Measurements from ENCODE around the gene PRR30. TPM values are rescaled to one million over a fixed set of nuclear protein-coding genes. Genes with fewer than 3 reads are reported as not detected.
"Not testable (repeated sequence)": the region's sequence is repeated elsewhere in the genome, so short reads cannot be mapped to it uniquely, and the experiment has no call there.

Gene PRR30
- total RNA-seq, 2 experiments from 2014 or later = not detected

- no peaks in the 10 kb centered on the region for H3K36me3 Mint-ChIP-seq (ENCODE audit: low read depth)
- DNase-seq = no peak
- H3K4me3 Mint-ChIP-seq = no peak overlapping the region
- no peak overlapping the region for H3K27ac Mint-ChIP-seq
- H3K4me1 Mint-ChIP-seq = peaks cover 14% of the 10 kb centered on the region
- peaks cover 53% of the 10 kb centered on the region for H3K27me3 Mint-ChIP-seq
- ChIA-PET CTCF (interaction anchor here (4.0 kb wide), 1 partner anchor 12 kb away, joined by 26 read pairs; the partner anchor contains the start of gene PREB), POLR2A (interaction anchor here (1.2 kb wide), 1 partner anchor 9 kb away, joined by 3 read pairs; no protein-coding TSS in a partner anchor)
- H3K9me3 Mint-ChIP-seq = no peaks in the 10 kb centered on the region
Observed at GRCh38 chr2:27121906-27122305, 17.3 kb downstream of the PRR30 start.

DNA sequence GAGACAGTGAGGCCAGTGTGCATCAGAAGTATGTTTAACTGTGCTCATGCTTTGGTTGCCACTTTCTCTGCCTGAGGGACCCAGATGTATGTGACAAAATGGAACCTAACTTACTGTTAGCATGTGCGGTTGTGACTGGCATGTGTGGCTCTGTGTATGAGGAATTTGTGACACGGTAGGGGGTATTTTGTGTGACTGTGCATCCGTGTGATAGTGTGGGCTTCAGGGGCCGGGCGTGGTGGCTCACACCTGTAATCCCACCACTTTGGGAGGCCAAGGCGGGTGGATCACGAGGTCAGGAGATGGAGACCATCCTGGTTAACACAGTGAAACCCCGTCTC is 19.9 kb downstream of the PRR30 start:
- DNase-seq; H3K36me3 Mint-ChIP-seq (ENCODE audit: low read depth); H3K9me3 Mint-ChIP-seq; CTCF ChIA-PET; H3K27ac Mint-ChIP-seq; POLR2A ChIA-PET: not testable (repeated sequence)
- Mint-ChIP-seq H3K27me3 (peaks cover 62% of the 10 kb centered on the region), H3K4me1 (peaks cover 14% of the 10 kb centered on the region), H3K4me3 (peak overlapping the region; percentile 59)

- CTCF ChIA-PET = no interaction called here
- no peak for DNase-seq
- Mint-ChIP-seq H3K27ac (no peak within 1 kb of the TSS), H3K9me3 (no peaks in the 10 kb centered on the region), H3K27me3 (peaks cover 59% of the 10 kb centered on the region), H3K4me1 (peaks cover 11% of the 10 kb centered on the region), H3K4me3 (peak within 1 kb of the TSS; percentile 59), H3K36me3 (ENCODE audit: low read depth) (no peaks in the 10 kb centered on the region)
- POLR2A ChIA-PET = no interaction called here
Observed at GRCh38 chr2:27118525-27119329, 20.5 kb downstream of the PRR30 start, which contains the start of gene CGREF1. TSS of gene CGREF1 (minus strand) at chr2:27119128. CDS start at chr2:27104366, 14,762 bp downstream.

GRCh38 chr2:27117995-27118524 is 21.1 kb downstream of the PRR30 start:
- DNase-seq = no peak
- H3K27ac Mint-ChIP-seq = no peak overlapping the region
- no peak overlapping the region for H3K4me3 Mint-ChIP-seq
- ChIA-PET CTCF (no interaction called here), POLR2A (no interaction called here)
- peaks cover 7% of the 10 kb centered on the region for H3K4me1 Mint-ChIP-seq
- H3K36me3 Mint-ChIP-seq (ENCODE audit: low read depth) = no peaks in the 10 kb centered on the region
- H3K27me3 Mint-ChIP-seq = peaks cover 57% of the 10 kb centered on the region
- no peaks in the 10 kb centered on the region for H3K9me3 Mint-ChIP-seq

DNA sequence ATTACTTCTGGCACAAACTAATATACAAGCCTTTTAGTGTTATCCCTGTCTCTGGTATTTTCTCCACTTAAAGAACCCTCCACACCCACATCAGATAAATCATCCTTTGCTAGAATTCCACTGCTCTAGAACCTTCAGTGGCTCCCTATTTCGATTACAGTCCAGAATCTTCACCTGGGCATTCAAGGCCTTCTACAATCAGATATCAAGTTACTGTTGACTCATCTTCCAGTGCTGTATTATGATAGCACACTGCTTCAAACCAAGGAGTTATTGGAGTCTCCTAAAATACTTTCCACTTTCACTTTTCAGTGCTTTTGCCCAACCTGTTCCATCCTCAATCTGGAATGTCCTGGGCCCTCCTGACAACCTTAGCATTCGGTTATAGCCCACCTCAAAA is 23.7 kb downstream of the PRR30 start:
- Mint-ChIP-seq H3K4me3 (no peak overlapping the region), H3K36me3 (ENCODE audit: low read depth) (no peaks in the 10 kb centered on the region), H3K9me3 (no peaks in the 10 kb centered on the region), H3K27ac (no peak overlapping the region), H3K4me1 (peaks cover 6% of the 10 kb centered on the region), H3K27me3 (peaks cover 34% of the 10 kb centered on the region)
- no peak for DNase-seq
- POLR2A ChIA-PET = no interaction called here
- CTCF ChIA-PET = interaction anchor here (1.4 kb wide), 1 partner anchor 18 kb away, joined by 4 read pairs; no protein-coding TSS in a partner anchor

- H3K27me3 Mint-ChIP-seq; DNase-seq; H3K4me1 Mint-ChIP-seq; H3K4me3 Mint-ChIP-seq; H3K36me3 Mint-ChIP-seq (ENCODE audit: low read depth); H3K27ac Mint-ChIP-seq; CTCF ChIA-PET; H3K9me3 Mint-ChIP-seq: not testable (repeated sequence)
- POLR2A ChIA-PET = interaction anchor here (1.1 kb wide), 1 partner anchor 14 kb away, joined by 3 read pairs; no protein-coding TSS in a partner anchor
Observed at GRCh38 chr2:27111392-27112078, 27.7 kb downstream of the PRR30 start.

- H3K4me3 Mint-ChIP-seq; H3K27me3 Mint-ChIP-seq; H3K27ac Mint-ChIP-seq; H3K9me3 Mint-ChIP-seq; CTCF ChIA-PET; H3K36me3 Mint-ChIP-seq (ENCODE audit: low read depth); POLR2A ChIA-PET; DNase-seq; H3K4me1 Mint-ChIP-seq: not testable (repeated sequence)
Observed at GRCh38 chr2:27110603-27111352, 28.4 kb downstream of the PRR30 start.

DNA sequence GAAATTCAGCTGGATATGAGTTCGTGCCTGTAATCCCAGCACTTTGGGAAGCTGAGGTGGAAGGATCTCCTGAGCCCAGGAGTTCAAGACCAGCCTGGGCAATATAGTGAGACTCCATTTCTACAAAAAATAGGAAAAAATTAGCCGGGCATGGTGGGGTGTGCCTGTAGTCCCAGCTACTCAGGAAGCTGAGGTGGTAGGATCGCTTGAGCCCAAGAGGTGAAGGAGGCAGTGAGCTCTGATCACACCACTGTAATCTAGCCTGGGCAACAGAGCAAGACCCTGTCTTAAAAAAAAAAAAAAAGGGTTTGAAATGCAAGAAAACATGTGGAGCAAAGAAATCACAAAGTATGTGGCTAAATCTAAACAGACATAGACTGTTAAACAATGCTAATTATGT is 30.1 kb downstream of the PRR30 start:
- H3K4me1 Mint-ChIP-seq = no peaks in the 10 kb centered on the region
- POLR2A ChIA-PET = interaction anchor here (1.6 kb wide), 1 partner anchor 15 kb away, joined by 5 read pairs; the partner anchor contains the start of gene ABHD1
- CTCF ChIA-PET = interaction anchor here (0.7 to 1.2 kb wide), 2 partner anchors 10 to 460 kb away, joined by 3 to 5 read pairs; no protein-coding TSS in a partner anchor
- no peak for DNase-seq
- no peaks in the 10 kb centered on the region for H3K9me3 Mint-ChIP-seq
- H3K27me3 Mint-ChIP-seq = no peaks in the 10 kb centered on the region
- no peak overlapping the region for H3K4me3 Mint-ChIP-seq
- H3K27ac Mint-ChIP-seq = no peak overlapping the region
- H3K36me3 Mint-ChIP-seq (ENCODE audit: low read depth) = no peaks in the 10 kb centered on the region

DNA sequence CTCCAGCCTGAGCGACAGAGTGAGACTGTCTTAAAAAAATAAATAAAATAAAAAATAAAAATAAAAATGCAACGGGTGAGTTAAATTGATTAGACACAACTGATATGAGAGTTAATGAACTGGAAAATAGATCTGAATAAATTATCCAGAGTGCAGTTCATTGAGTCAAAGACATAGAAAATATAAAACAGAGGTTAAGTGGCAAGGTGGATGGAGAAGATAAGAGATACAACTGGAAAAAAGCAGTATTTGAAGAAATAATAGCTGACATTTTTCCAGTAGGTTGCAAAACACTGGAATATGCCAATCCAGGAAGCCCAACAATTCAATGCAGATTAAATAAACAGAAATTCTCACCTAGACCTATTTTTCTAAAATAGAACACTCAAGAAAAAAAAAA is 31.0 kb downstream of the PRR30 start:
- no peak overlapping the region for H3K4me3 Mint-ChIP-seq
- no peak for DNase-seq
- H3K27ac Mint-ChIP-seq = no peak overlapping the region
- H3K27me3 Mint-ChIP-seq = no peaks in the 10 kb centered on the region
- no peaks in the 10 kb centered on the region for H3K9me3 Mint-ChIP-seq
- POLR2A ChIA-PET = interaction anchor here (1.6 kb wide), 1 partner anchor 16 kb away, joined by 5 read pairs; the partner anchor contains the start of gene ABHD1
- H3K4me1 Mint-ChIP-seq = no peaks in the 10 kb centered on the region
- CTCF ChIA-PET = interaction anchor here (1.0 to 1.2 kb wide), 2 partner anchors 9 to 11 kb away, joined by 3 to 5 read pairs; no protein-coding TSS in a partner anchor
- H3K36me3 Mint-ChIP-seq (ENCODE audit: low read depth) = no peaks in the 10 kb centered on the region

- Mint-ChIP-seq H3K4me1 (no peaks in the 10 kb centered on the region), H3K4me3 (no peak overlapping the region), H3K36me3 (ENCODE audit: low read depth) (no peaks in the 10 kb centered on the region), H3K9me3 (no peaks in the 10 kb centered on the region), H3K27ac (no peak overlapping the region), H3K27me3 (no peaks in the 10 kb centered on the region)
- DNase-seq = no peak
- POLR2A ChIA-PET = interaction anchor here (0.8 kb wide), 1 partner anchor 10 kb away, joined by 4 read pairs; no protein-coding TSS in a partner anchor
- CTCF ChIA-PET = interaction anchor here (0.8 to 2.4 kb wide), 5 partner anchors 10 to 197 kb away, joined by 3 to 6 read pairs (median 5); no protein-coding TSS in a partner anchor
Observed at GRCh38 chr2:27105981-27106380, 33.2 kb downstream of the PRR30 start.

- no peaks in the 10 kb centered on the region for H3K9me3 Mint-ChIP-seq
- no peak overlapping the region for H3K4me3 Mint-ChIP-seq
- ChIA-PET CTCF (interaction anchor here (0.8 to 7.9 kb wide), 3 partner anchors 68 to 202 kb away, joined by 3 to 75 read pairs (median 46); partner anchors contain the start of gene TRIM54), POLR2A (interaction anchor here (2.0 kb wide), 1 partner anchor 16 kb away, joined by 7 read pairs; the partner anchor contains the start of gene KHK)
- H3K36me3 Mint-ChIP-seq (ENCODE audit: low read depth) = no peaks in the 10 kb centered on the region
- H3K27ac Mint-ChIP-seq = no peak overlapping the region
- no peaks in the 10 kb centered on the region for H3K27me3 Mint-ChIP-seq
- no peak for DNase-seq
- no peaks in the 10 kb centered on the region for H3K4me1 Mint-ChIP-seq
Observed at GRCh38 chr2:27102329-27102728, 36.9 kb downstream of the PRR30 start.

DNA sequence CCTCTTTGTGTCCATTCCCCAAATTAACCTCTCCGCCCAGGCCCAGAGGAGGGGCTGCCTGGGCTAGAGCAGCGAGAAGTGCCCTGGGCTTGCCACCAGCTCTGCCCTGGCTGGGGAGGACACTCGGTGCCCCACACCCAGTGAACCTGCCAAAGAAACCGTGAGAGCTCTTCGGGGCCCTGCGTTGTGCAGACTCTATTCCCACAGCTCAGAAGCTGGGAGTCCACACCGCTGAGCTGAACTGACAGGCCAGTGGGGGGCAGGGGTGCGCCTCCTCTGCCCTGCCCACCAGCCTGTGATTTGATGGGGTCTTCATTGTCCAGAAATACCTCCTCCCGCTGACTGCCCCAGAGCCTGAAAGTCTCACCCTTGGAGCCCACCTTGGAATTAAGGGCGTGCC is 39.2 kb downstream of the PRR30 start:
- Mint-ChIP-seq H3K4me1 (peaks cover 12% of the 10 kb centered on the region), H3K27me3 (no peaks in the 10 kb centered on the region), H3K4me3 (no peak overlapping the region), H3K27ac (no peak overlapping the region), H3K9me3 (no peaks in the 10 kb centered on the region), H3K36me3 (ENCODE audit: low read depth) (no peaks in the 10 kb centered on the region)
- ChIA-PET POLR2A (no interaction called here), CTCF (interaction anchor here (1.0 to 7.9 kb wide), 5 partner anchors 9 to 310 kb away, joined by 3 to 75 read pairs (median 5); partner anchors contain the start of genes ABHD1, PPM1G and TRIM54)
- no peak for DNase-seq

Measured in activated CD4-positive, alpha-beta memory T cell treated with anti-CD3 and anti-CD28 coated beads, Interleukin-2, amount 10 ng/mL, durations not matched to agents 7 days and 5 days (primary cell).